Hematopoietic multipotent progenitor cell treated with erythropoietin and hydrocortisone succinate and interleukin-3 and kit ligand, for 15 days (in vitro differentiated cells): ENCODE data around the gene CDC42EP5.
"Not testable (repeated sequence)": the region's sequence is repeated elsewhere in the genome, so short reads cannot be mapped to it uniquely, and the experiment has no call there.

ENCODE experiments used
- DNase-seq: peaks from one replicate; pipeline ENCODE4 v3.0.0-alpha.2; 2015; ENCODE audit warnings: low spot score

CDC42EP5 gene

GRCh38 chr19:54448040-54448773, 24.9 kb downstream of the CDC42EP5 start:
- DNase-seq = peak; percentile 46

GRCh38 chr19:54446349-54446748, 26.7 kb downstream of the CDC42EP5 start:
- DNase-seq = not testable (repeated sequence)

GRCh38 chr19:54444737-54445136, 28.4 kb downstream of the CDC42EP5 start:
- DNase-seq = no peak

GRCh38 chr19:54440641-54441040, 32.5 kb downstream of the CDC42EP5 start:
- no peak for DNase-seq

- DNase-seq = peak; percentile 10
These were observed 33.8 kb downstream of the CDC42EP5 start for GRCh38 chr19:54439174-54439851.

- DNase-seq = no peak
These were observed 36.4 kb downstream of the CDC42EP5 start for GRCh38 chr19:54436628-54437252.

GRCh38 chr19:54436031-54436523, 37.0 kb downstream of the CDC42EP5 start:
- no peak for DNase-seq

GRCh38 chr19:54435551-54436016, 37.5 kb downstream of the CDC42EP5 start:
- DNase-seq = no peak

GRCh38 chr19:54434873-54435214, 38.3 kb downstream of the CDC42EP5 start:
- DNase-seq = no peak

- DNase-seq = no peak
These were observed 38.8 kb downstream of the CDC42EP5 start for GRCh38 chr19:54434112-54434872.

- no peak for DNase-seq
These were observed 39.4 kb downstream of the CDC42EP5 start for GRCh38 chr19:54433697-54434096.

GRCh38 chr19:54432144-54432738, 40.9 kb downstream of the CDC42EP5 start:
- no peak for DNase-seq

GRCh38 chr19:54431255-54431838, 41.7 kb downstream of the CDC42EP5 start:
- DNase-seq = no peak

GRCh38 chr19:54430306-54431254, 42.5 kb downstream of the CDC42EP5 start:
- DNase-seq = peak; percentile 6

GRCh38 chr19:54429545-54430227, 43.4 kb downstream of the CDC42EP5 start:
- no peak for DNase-seq

GRCh38 chr19:54429176-54429495, 44.0 kb downstream of the CDC42EP5 start:
- no peak for DNase-seq

- no peak for DNase-seq
These were observed 44.5 kb downstream of the CDC42EP5 start for GRCh38 chr19:54428323-54429175.

GRCh38 chr19:54427586-54427985, 45.5 kb downstream of the CDC42EP5 start:
- no peak for DNase-seq
